GM12892 (cell line): Measurements from ENCODE around the gene CRIP1.

Experiments used
- POLR2A ChIP-seq: IDR thresholded peaks from 2 replicates; pipeline ENCODE4 v1.6.1; 2011; ENCODE audit warnings: low read depth, low read length, control low read depth
- POLR2AphosphoS5 ChIP-seq: IDR thresholded peaks from 2 replicates; pipeline ENCODE4 v1.6.1; 2011; ENCODE audit warnings: low read depth, low read length, control low read depth
- TAF1 ChIP-seq: IDR thresholded peaks from 2 replicates; pipeline ENCODE4 v1.6.1; 2011; ENCODE audit warnings: low read depth, mild to moderate bottlenecking, control low read depth, low read length, borderline replicate concordance

- no peak for TF ChIP-seq POLR2A
- no peak for TF ChIP-seq POLR2AphosphoS5
- TF ChIP-seq TAF1, result no peak
Measured at GRCh38 chr14:105471823-105472485, 14.7 kb upstream of the CRIP1 start.
